ENCODE results near the gene TMEM218.

- TF ChIP-seq TOX (CRISPR knock-in tag; IDR thresholded peaks at IDR 0.05; ENCODE audit: borderline replicate concordance) (no peak), POU6F1 (CRISPR knock-in tag; IDR thresholded peaks at IDR 0.05; ENCODE audit: borderline replicate concordance, low read depth) (no peak), ARNTL (CRISPR knock-in tag; IDR thresholded peaks at IDR 0.05; ENCODE audit: borderline replicate concordance, low read depth) (no peak), TCF4 (CRISPR knock-in tag; IDR thresholded peaks at IDR 0.05; ENCODE audit: borderline replicate concordance) (no peak), ESRRG (CRISPR knock-in tag; IDR thresholded peaks at IDR 0.05) (no peak), GLIS3 (CRISPR knock-in tag; IDR thresholded peaks at IDR 0.05) (no peak)
Observed at GRCh38 chr11:125063429-125064043, 47.9 kb downstream of the TMEM218 start.

Measured in SK-N-SH treated with all-trans-retinoic acid at 6 μM for 48 hours (cell line).